Measurements from ENCODE around the gene ARHGEF1.

Gene ARHGEF1

GRCh38 chr19:41883821-41884733 lies 1.1 kb downstream of the ARHGEF1 start:
- Histone ChIP-seq H2AFZ (ENCODE audit: low read length) (no peak overlapping the region), H3K36me3 (ENCODE audit: insufficient read depth, low read length) (peaks cover 31% of the 10 kb centered on the region), H3K27ac (ENCODE audit: low read depth, low read length, poor library complexity, severe bottlenecking) (peak overlapping the region; percentile 95), H3K4me1 (ENCODE audit: insufficient read depth, low read length, severe bottlenecking) (peaks cover 67% of the 10 kb centered on the region), H3K27me3 (ENCODE audit: insufficient read depth, low read length) (no peaks in the 10 kb centered on the region), H3K9me2 (ENCODE audit: low read depth, low read length) (no peaks in the 10 kb centered on the region), H4K20me1 (ENCODE audit: insufficient read depth, low read length) (no peaks in the 10 kb centered on the region), H3K9me3 (ENCODE audit: low read length) (no peaks in the 10 kb centered on the region), H3K79me2 (ENCODE audit: insufficient read depth, low read length) (peaks cover 10% of the 10 kb centered on the region), H3K4me3 (ENCODE audit: low read depth, low read length, poor library complexity, severe bottlenecking) (peak overlapping the region; percentile 83), H3K4me2 (ENCODE audit: low read length) (peak overlapping the region; percentile 82), H3K9ac (ENCODE audit: low read length) (peak overlapping the region; percentile 92), H3F3A (ENCODE audit: insufficient read depth, low read length) (peaks cover 4% of the 10 kb centered on the region; the same call in 1 of the 2 replicates)
- TF ChIP-seq CTCF (IDR thresholded peaks at IDR 0.05; ENCODE audit: low read length) (no peak), EZH2 (IDR thresholded peaks at IDR 0.05; ENCODE audit: borderline replicate concordance, low read length) (no peak)

DNA sequence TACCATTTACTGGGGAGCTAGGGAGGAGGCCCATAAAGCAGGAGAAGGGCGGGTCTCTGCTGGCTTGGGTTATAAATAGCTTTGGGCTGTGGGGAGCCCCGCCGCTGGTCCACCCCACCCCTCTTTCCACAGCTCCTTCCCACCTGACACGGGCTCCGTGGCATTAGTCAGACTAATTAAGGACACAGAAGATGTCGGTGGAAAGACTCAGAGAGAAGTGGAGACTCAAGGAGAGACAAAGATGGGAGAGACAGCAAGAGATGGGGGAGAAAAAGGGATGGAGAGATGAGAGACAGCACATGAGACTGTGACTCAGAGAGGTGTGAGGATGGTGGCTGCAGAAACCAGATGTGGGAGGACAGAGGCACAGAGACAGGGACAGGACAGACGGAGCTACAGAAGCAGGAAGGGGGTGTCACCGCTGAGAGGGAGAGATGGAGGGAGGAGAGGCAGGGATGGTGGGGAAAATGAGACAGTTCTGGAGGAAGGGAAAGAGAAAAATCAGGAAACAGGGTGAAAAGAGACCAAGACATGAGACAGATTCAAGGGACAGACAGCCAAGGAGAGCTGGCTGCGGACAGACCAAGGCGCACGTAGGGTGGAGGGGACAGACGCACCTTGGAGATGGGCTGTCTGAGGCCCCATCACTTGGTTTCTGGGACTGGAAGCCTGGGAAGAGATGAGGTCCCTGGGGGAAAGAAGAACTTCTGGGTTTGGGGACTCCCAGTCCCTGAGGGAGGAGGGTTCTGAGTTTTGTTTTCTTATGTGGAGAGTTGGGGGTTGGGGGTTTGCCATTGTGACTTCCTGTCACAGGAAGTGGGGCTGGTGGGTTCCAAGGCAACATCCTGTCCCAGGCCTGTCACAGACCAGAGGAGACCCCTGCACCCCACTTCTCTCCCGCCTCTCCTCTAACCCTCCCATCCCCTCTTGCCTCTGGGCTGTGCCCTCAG lies 4.1 kb downstream of the ARHGEF1 start:
- H3K9me3 ChIP-seq (ENCODE audit: low read length): no peaks in the 10 kb centered on the region
- peaks cover 24% of the 10 kb centered on the region for H3K36me3 ChIP-seq (ENCODE audit: insufficient read depth, low read length)
- peaks cover 44% of the 10 kb centered on the region for H3K4me1 ChIP-seq (ENCODE audit: insufficient read depth, low read length, severe bottlenecking)
- peak overlapping the region; percentile 54 for H3K4me3 ChIP-seq (ENCODE audit: low read depth, low read length, poor library complexity, severe bottlenecking)
- no peak overlapping the region for H2AFZ ChIP-seq (ENCODE audit: low read length)
- TF ChIP-seq EZH2 (IDR thresholded peaks at IDR 0.05; ENCODE audit: borderline replicate concordance, low read length): no peak
- no peak for TF ChIP-seq CTCF (IDR thresholded peaks at IDR 0.05; ENCODE audit: low read length)
- no peaks in the 10 kb centered on the region for H3K27me3 ChIP-seq (ENCODE audit: insufficient read depth, low read length)
- H3K4me2 ChIP-seq (ENCODE audit: low read length): peak overlapping the region; percentile 80
- no peaks in the 10 kb centered on the region for H4K20me1 ChIP-seq (ENCODE audit: insufficient read depth, low read length)
- H3K9me2 ChIP-seq (ENCODE audit: low read depth, low read length): no peaks in the 10 kb centered on the region
- H3K27ac ChIP-seq (ENCODE audit: low read depth, low read length, poor library complexity, severe bottlenecking): peak overlapping the region; percentile 93
- H3K9ac ChIP-seq (ENCODE audit: low read length): peak overlapping the region; percentile 67
- peaks cover 10% of the 10 kb centered on the region for H3K79me2 ChIP-seq (ENCODE audit: insufficient read depth, low read length)
- H3F3A ChIP-seq (ENCODE audit: insufficient read depth, low read length): peaks cover 4% of the 10 kb centered on the region; the same call in 1 of the 2 replicates

- Histone ChIP-seq H3K36me3 (ENCODE audit: insufficient read depth, low read length) (peaks cover 32% of the 10 kb centered on the region), H3K27ac (ENCODE audit: low read depth, low read length, poor library complexity, severe bottlenecking) (peak overlapping the region; percentile 93), H3K4me1 (ENCODE audit: insufficient read depth, low read length, severe bottlenecking) (peaks cover 36% of the 10 kb centered on the region), H3K79me2 (ENCODE audit: insufficient read depth, low read length) (peaks cover 10% of the 10 kb centered on the region), H3F3A (ENCODE audit: insufficient read depth, low read length) (no peaks in the 10 kb centered on the region), H3K9ac (ENCODE audit: low read length) (peak overlapping the region; percentile 67), H3K4me3 (ENCODE audit: low read depth, low read length, poor library complexity, severe bottlenecking) (peak overlapping the region; percentile 54), H2AFZ (ENCODE audit: low read length) (no peak overlapping the region), H3K27me3 (ENCODE audit: insufficient read depth, low read length) (no peaks in the 10 kb centered on the region), H3K9me2 (ENCODE audit: low read depth, low read length) (no peaks in the 10 kb centered on the region), H3K9me3 (ENCODE audit: low read length) (no peaks in the 10 kb centered on the region), H4K20me1 (ENCODE audit: insufficient read depth, low read length) (no peaks in the 10 kb centered on the region), H3K4me2 (ENCODE audit: low read length) (peak overlapping the region; percentile 80)
- TF ChIP-seq EZH2 (IDR thresholded peaks at IDR 0.05; ENCODE audit: borderline replicate concordance, low read length) (no peak), CTCF (IDR thresholded peaks at IDR 0.05; ENCODE audit: low read length) (peak; percentile 69)
Measured at GRCh38 chr19:41887711-41888382, 4.9 kb downstream of the ARHGEF1 start.
